Fibroblast of lung (primary cell): ENCODE results near the gene RPP40. TPM values are rescaled to one million over a fixed set of nuclear protein-coding genes. Genes with fewer than 3 reads are reported as not detected.
A peak's percentile ranks its signal among the peaks of the same experiment; 100 is the strongest.

ENCODE experiments used
- DNase-seq, 2 donors: peaks; one replicate each; pipeline versions ENCODE4 v3.0.0 to v3.0.0-alpha.2; 2010; ENCODE audit warnings: low read depth in 2 of 2
- H2AFZ ChIP-seq: 2 replicates; pipeline ENCODE4 v1.5.1; 2012; ENCODE audit warnings: low read length, control low read depth, inconsistent platforms
- H3K27ac ChIP-seq: 2 replicates; pipeline ENCODE4 v1.5.1; 2011; ENCODE audit warnings: low read length, control low read depth; ENCODE audit not compliant: insufficient read depth
- H3K27me3 ChIP-seq: 2 replicates; pipeline ENCODE4 v1.5.1; 2011; ENCODE audit warnings: mild to moderate bottlenecking, low read length; ENCODE audit not compliant: control insufficient read depth, insufficient read depth
- H3K36me3 ChIP-seq: 2 replicates; pipeline ENCODE4 v1.5.1; 2011; ENCODE audit warnings: low read length; ENCODE audit not compliant: control insufficient read depth, insufficient read depth
- H3K4me1 ChIP-seq: 2 replicates; pipeline ENCODE4 v1.5.1; 2011; ENCODE audit warnings: low read length; ENCODE audit not compliant: control insufficient read depth, insufficient read depth; ENCODE audit errors: extremely low read depth
- H3K4me2 ChIP-seq: 2 replicates; pipeline ENCODE4 v1.5.1; 2011; ENCODE audit warnings: low read length, control low read depth; ENCODE audit not compliant: insufficient read depth; ENCODE audit errors: extremely low read depth
- H3K4me3 ChIP-seq, 4 experiments: fragments of 200-600 bp in 1 of 4; sonication (generic) in 1 of 4; replicated peaks in 1 of 4; 2 replicates each; pipeline ENCODE4 v1.5.1; 2011 to 2016; ENCODE audit warnings: low read length in 4 of 4, low read depth in 3 of 4, mild to moderate bottlenecking in 3 of 4, control low read depth in 2 of 4, inconsistent platforms in 1 of 4, mixed read lengths in 1 of 4; ENCODE audit not compliant: insufficient read depth in 1 of 4; ENCODE audit errors: control extremely low read depth in 1 of 4
- H3K79me2 ChIP-seq: 2 replicates; pipeline ENCODE4 v1.5.1; 2012; ENCODE audit warnings: mild to moderate bottlenecking, low read length, inconsistent platforms; ENCODE audit not compliant: control insufficient read depth, insufficient read depth
- H3K9ac ChIP-seq: 2 replicates; pipeline ENCODE4 v1.5.1; 2011; ENCODE audit warnings: mild to moderate bottlenecking, low read length, control low read depth; ENCODE audit not compliant: insufficient read depth
- H3K9me3 ChIP-seq: 2 replicates; pipeline ENCODE4 v1.5.1; 2012; ENCODE audit warnings: low read depth, low read length; ENCODE audit not compliant: control insufficient read depth, insufficient read depth
- H4K20me1 ChIP-seq: 2 replicates; pipeline ENCODE4 v1.5.1; 2011; ENCODE audit warnings: low read length; ENCODE audit not compliant: control insufficient read depth, insufficient read depth; ENCODE audit errors: extremely low read depth
- CTCF ChIP-seq, 2 donors: IDR thresholded peaks in 1 of 2; conservative IDR thresholded peaks in 1 of 2; 1 replicate in 1 of 2; 2 replicates in 1 of 2; pipeline ENCODE4 v1.5.1; 2011 to 2012; ENCODE audit warnings: low read length in 2 of 2, control low read depth in 1 of 2, inconsistent platforms in 1 of 2, low read depth in 1 of 2, mild to moderate bottlenecking in 1 of 2
- EZH2 ChIP-seq: IDR thresholded peaks from 2 replicates; pipeline ENCODE4 v1.5.1; 2012; ENCODE audit warnings: low read length, control low read depth, mild to moderate bottlenecking; ENCODE audit errors: missing control alignments
- polyA plus RNA-seq, 2 donors: library from polyadenylated mRNA; depleted of rRNA in 1 of 2; stranded (reverse) in 1 of 2; unstranded in 1 of 2; fragments of >200 nt; gene quantifications; 2 replicates each; pipeline ENCODE4 v1.2.1, GENCODE V29; 2011 to 2012; ENCODE audit warnings: missing spikeins in 1 of 2
- total RNA-seq: library from RNA; depleted of rRNA; stranded (reverse); fragments of >200 nt; gene quantifications from 2 replicates; pipeline ENCODE4 v1.2.1, GENCODE V29; 2014

Gene RPP40
- total and polyA plus RNA-seq, 2 donors (not counting 1 experiment from before 2014, with no cell fraction given) = 8.3 to 27.6 TPM

GRCh38 chr6:5004373-5005037 lies 668 bp upstream of the RPP40 start:
- H3K4me2 ChIP-seq = peak overlapping the region; percentile 64
- no peaks in the 10 kb centered on the region for H3K36me3 ChIP-seq
- H4K20me1 ChIP-seq = no peaks in the 10 kb centered on the region
- TF ChIP-seq EZH2 = no peak
- TF ChIP-seq CTCF (conservative IDR thresholded peaks at IDR 0.05 in 1 of 2, IDR thresholded peaks at IDR 0.05 in 1 of 2; ENCODE audit: low read depth in 1 of 2, low read length in 2 of 2) = no peak
- H3K9me3 ChIP-seq = no peaks in the 10 kb centered on the region
- H3K9ac ChIP-seq = peak overlapping the region; percentile 73
- H2AFZ ChIP-seq = peak overlapping the region; percentile 89
- peaks cover 3% of the 10 kb centered on the region for H3K4me1 ChIP-seq
- no peaks in the 10 kb centered on the region for H3K27me3 ChIP-seq
- peak overlapping the region; percentile 55 to 75 (median 69) for H3K4me3 ChIP-seq
- no peak for DNase-seq
- H3K27ac ChIP-seq = peak overlapping the region; percentile 75
- H3K79me2 ChIP-seq = no peaks in the 10 kb centered on the region

DNA sequence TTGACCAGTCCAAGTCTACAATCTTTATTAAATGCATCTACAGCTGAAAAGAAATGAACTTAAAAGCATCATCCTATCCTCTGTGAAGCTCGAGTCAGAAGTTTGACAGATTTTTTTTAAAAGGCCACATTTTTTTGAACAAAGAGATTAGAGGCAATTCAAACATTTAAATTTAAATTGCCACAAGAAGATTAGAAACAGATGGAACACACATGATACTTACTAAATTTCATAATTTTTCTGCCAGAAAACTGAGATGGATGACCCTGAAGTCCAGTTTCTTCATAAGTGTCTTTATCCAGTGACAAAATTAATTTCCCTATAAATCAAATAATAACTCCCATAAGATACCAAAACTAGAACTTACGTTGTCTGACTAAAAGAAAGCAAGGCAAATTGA lies 4.3 kb downstream of the RPP40 start:
- no peaks in the 10 kb centered on the region for H3K79me2 ChIP-seq
- H3K4me3 ChIP-seq = no peak overlapping the region
- H3K36me3 ChIP-seq = peaks cover 5% of the 10 kb centered on the region
- no peak overlapping the region for H3K4me2 ChIP-seq
- no peaks in the 10 kb centered on the region for H3K27me3 ChIP-seq
- H4K20me1 ChIP-seq = no peaks in the 10 kb centered on the region
- TF ChIP-seq EZH2 = no peak
- TF ChIP-seq CTCF (conservative IDR thresholded peaks at IDR 0.05 in 1 of 2, IDR thresholded peaks at IDR 0.05 in 1 of 2; ENCODE audit: low read depth in 1 of 2, low read length in 2 of 2) = no peak
- H3K27ac ChIP-seq = no peak overlapping the region
- no peak for DNase-seq
- no peak overlapping the region for H2AFZ ChIP-seq
- no peaks in the 10 kb centered on the region for H3K9me3 ChIP-seq
- peaks cover 2% of the 10 kb centered on the region for H3K4me1 ChIP-seq
- no peak overlapping the region for H3K9ac ChIP-seq

- no peak overlapping the region for H3K4me2 ChIP-seq
- no peak for TF ChIP-seq CTCF (conservative IDR thresholded peaks at IDR 0.05 in 1 of 2, IDR thresholded peaks at IDR 0.05 in 1 of 2; ENCODE audit: low read depth in 1 of 2, low read length in 2 of 2)
- H3K27me3 ChIP-seq = no peaks in the 10 kb centered on the region
- no peaks in the 10 kb centered on the region for H3K79me2 ChIP-seq
- H2AFZ ChIP-seq = no peak overlapping the region
- H3K4me3 ChIP-seq = no peak overlapping the region
- H4K20me1 ChIP-seq = no peaks in the 10 kb centered on the region
- H3K4me1 ChIP-seq = no peaks in the 10 kb centered on the region
- no peaks in the 10 kb centered on the region for H3K9me3 ChIP-seq
- H3K27ac ChIP-seq = no peak overlapping the region
- no peak for DNase-seq
- no peak overlapping the region for H3K9ac ChIP-seq
- H3K36me3 ChIP-seq = peaks cover 5% of the 10 kb centered on the region
Observed at GRCh38 chr6:4997862-4998261, 6.0 kb downstream of the RPP40 start.
